H1 (cell line): Measurements from ENCODE around the gene ASTL. TPM values are rescaled to one million over a fixed set of nuclear protein-coding genes. Genes with fewer than 3 reads are reported as not detected.

Experiments used
- CTCF ChIA-PET: fragments of 300-600 bp; sonication (Branson Sonifier 250); formaldehyde crosslinking; loops from one replicate; lab custom pipeline; 2021; ENCODE audit not compliant: partially characterized antibody; lab: Charles Lee
- POLR2A ChIA-PET: fragments of 300-600 bp; sonication (Branson Sonifier 250); formaldehyde crosslinking; loops from one replicate; lab custom pipeline; 2021; ENCODE audit warnings: inconsistent platforms; ENCODE audit not compliant: partially characterized antibody; lab: Charles Lee
- DNase-seq, 2 experiments: peaks; one replicate each; pipeline versions ENCODE4 v3.0.0 to v3.0.0-alpha.2; 2010 to 2022; ENCODE audit warnings: low spot score in 2 of 2, low read depth in 1 of 2, mixed read lengths in 1 of 2
- FAIRE-seq: peaks from 2 replicates; lab custom pipeline; 2011; peaks lifted over from hg19 to GRCh38; lab: Jason Lieb, UNC
- H2AFZ ChIP-seq: 2 replicates; pipeline ENCODE4 v1.8.1; 2012; ENCODE audit warnings: low read length, inconsistent platforms
- H2AK5ac ChIP-seq: 2 replicates; pipeline ENCODE4 v1.6.1; 2013; ENCODE audit warnings: low read depth, low read length
- H2BK120ac ChIP-seq: replicated peaks from 2 replicates; pipeline ENCODE3; 2013; ENCODE audit warnings: low read depth, low read length, inconsistent platforms
- H2BK12ac ChIP-seq: 2 replicates; pipeline ENCODE4 v1.6.1; 2013; ENCODE audit warnings: low read depth, low read length
- H2BK15ac ChIP-seq: 2 replicates; pipeline ENCODE4 v1.6.1; 2013; ENCODE audit warnings: low read length
- H2BK20ac ChIP-seq: 2 replicates; pipeline ENCODE4 v1.6.1; 2013; ENCODE audit warnings: low read length
- H2BK5ac ChIP-seq: 2 replicates; pipeline ENCODE4 v1.6.1; 2013; ENCODE audit warnings: low read depth, low read length
- H3K14ac ChIP-seq: 2 replicates; pipeline ENCODE4 v1.6.1; 2013; ENCODE audit warnings: inconsistent platforms; ENCODE audit not compliant: insufficient read length
- H3K18ac ChIP-seq: 2 replicates; pipeline ENCODE4 v1.6.1; 2013; ENCODE audit warnings: low read length; ENCODE audit errors: extremely low read depth
- H3K23ac ChIP-seq: 2 replicates; pipeline ENCODE4 v1.6.1; 2013; ENCODE audit warnings: inconsistent platforms; ENCODE audit not compliant: insufficient read length
- H3K23me2 ChIP-seq: 2 replicates; pipeline ENCODE4 v1.6.1; 2013; ENCODE audit warnings: low read depth, low read length
- H3K27ac ChIP-seq: 2 replicates; pipeline ENCODE4 v1.6.1; 2011; ENCODE audit warnings: low read depth, low read length, inconsistent platforms
- H3K27me3 ChIP-seq, 4 experiments: replicated peaks in 1 of 4; 1 replicate in 1 of 4; 2 replicates in 3 of 4; pipeline versions ENCODE4 v1.6.1 to v1.8.1; 2011 to 2013; ENCODE audit warnings: low read length in 3 of 4, mild to moderate bottlenecking in 3 of 4, inconsistent platforms in 2 of 4, mixed read lengths in 2 of 4, moderate library complexity in 1 of 4; ENCODE audit not compliant: control insufficient read depth in 3 of 4, insufficient read depth in 3 of 4; ENCODE audit errors: extremely low read depth in 1 of 4
- H3K36me3 ChIP-seq, 4 experiments: 2 replicates each; pipeline versions ENCODE4 v1.6.1 to v1.8.1; 2011 to 2013; ENCODE audit warnings: mild to moderate bottlenecking in 4 of 4, low read length in 3 of 4, moderate library complexity in 2 of 4, control low read depth in 1 of 4, inconsistent platforms in 1 of 4; ENCODE audit not compliant: insufficient read depth in 4 of 4, control insufficient read depth in 2 of 4
- H3K4ac ChIP-seq: replicated peaks from 2 replicates; pipeline ENCODE3; 2013; ENCODE audit warnings: low read length, low read depth, mixed read lengths, inconsistent platforms; ENCODE audit not compliant: insufficient read length
- H3K4me1 ChIP-seq, 4 experiments: replicated peaks in 1 of 4; 1 replicate in 1 of 4; 2 replicates in 3 of 4; pipeline versions ENCODE4 v1.6.1 to v1.8.1; 2011 to 2013; ENCODE audit warnings: low read length in 3 of 4, inconsistent platforms in 2 of 4, mixed read lengths in 1 of 4; ENCODE audit not compliant: insufficient read depth in 4 of 4, control insufficient read depth in 3 of 4
- H3K4me2 ChIP-seq, 2 experiments: 2 replicates each; pipeline versions ENCODE4 v1.6.1 to v1.8.1; 2011 to 2013; ENCODE audit warnings: low read depth in 2 of 2, low read length in 2 of 2, control low read depth in 1 of 2, inconsistent platforms in 1 of 2, mild to moderate bottlenecking in 1 of 2; ENCODE audit not compliant: insufficient read depth in 1 of 2
- H3K4me3 ChIP-seq, 4 experiments: fragments of 200-600, 300-600 bp in 1 of 4; sonication (generic), shearing (Covaris generic), sonication (Bioruptor Twin) in 1 of 4; 2 replicates each; pipeline versions ENCODE4 v1.5.1 to v1.8.1; 2011 to 2016; ENCODE audit warnings: low read length in 4 of 4, low read depth in 3 of 4, control low read depth in 2 of 4, inconsistent platforms in 2 of 4, mild to moderate bottlenecking in 2 of 4, mixed read lengths in 1 of 4, moderate library complexity in 1 of 4; ENCODE audit not compliant: insufficient read depth in 2 of 4; ENCODE audit errors: extremely low read depth in 1 of 4
- H3K56ac ChIP-seq: replicated peaks from 2 replicates; pipeline ENCODE3; 2013; ENCODE audit warnings: low read depth, mild to moderate bottlenecking, mixed read lengths, low read length, inconsistent platforms; ENCODE audit not compliant: insufficient read length
- H3K79me1 ChIP-seq: 2 replicates; pipeline ENCODE4 v1.6.1; 2013; ENCODE audit warnings: low read depth, low read length, control low read depth
- H3K79me2 ChIP-seq, 2 experiments: 2 replicates each; pipeline versions ENCODE4 v1.6.1 to v1.8.1; 2012 to 2013; ENCODE audit warnings: low read length in 2 of 2, mild to moderate bottlenecking in 2 of 2, inconsistent platforms in 1 of 2; ENCODE audit not compliant: insufficient read depth in 2 of 2, control insufficient read depth in 1 of 2
- H3K9ac ChIP-seq, 4 experiments: replicated peaks in 1 of 4; 1 replicate in 1 of 4; 2 replicates in 3 of 4; pipeline versions ENCODE4 v1.6.1 to v1.8.1; 2011 to 2013; ENCODE audit warnings: low read depth in 3 of 4, low read length in 3 of 4, control low read depth in 2 of 4, mild to moderate bottlenecking in 2 of 4, moderate library complexity in 2 of 4, inconsistent platforms in 1 of 4; ENCODE audit errors: extremely low read depth in 1 of 4
- H3K9me3 ChIP-seq, 2 experiments: 2 replicates each; pipeline versions ENCODE4 v1.6.1 to v1.8.1; 2012 to 2013; ENCODE audit warnings: mild to moderate bottlenecking in 2 of 2, moderate library complexity in 2 of 2, control low read depth in 1 of 2, inconsistent platforms in 1 of 2, low read depth in 1 of 2, low read length in 1 of 2, mixed read lengths in 1 of 2; ENCODE audit not compliant: insufficient read depth in 2 of 2
- H4K20me1 ChIP-seq, 2 experiments: replicated peaks in 1 of 2; 2 replicates each; pipeline versions ENCODE3 to v1.8.1; 2011 to 2013; ENCODE audit warnings: inconsistent platforms in 2 of 2, low read length in 2 of 2, mild to moderate bottlenecking in 1 of 2; ENCODE audit not compliant: insufficient read depth in 2 of 2, control insufficient read depth in 1 of 2
- H4K5ac ChIP-seq: 2 replicates; pipeline ENCODE4 v1.6.1; 2013; ENCODE audit warnings: low read length, low read depth, mixed read lengths, inconsistent platforms; ENCODE audit not compliant: insufficient read length
- H4K8ac ChIP-seq: 2 replicates; pipeline ENCODE4 v1.8.0; 2013; ENCODE audit warnings: mild to moderate bottlenecking, moderate library complexity, low read length, inconsistent platforms; ENCODE audit not compliant: insufficient read depth; ENCODE audit errors: extremely low read depth
- H4K91ac ChIP-seq: replicated peaks from 2 replicates; pipeline ENCODE3; 2013; ENCODE audit warnings: low read length, mixed read lengths, inconsistent platforms; ENCODE audit not compliant: insufficient read length
- ATF2 ChIP-seq: IDR thresholded peaks from 2 replicates; pipeline ENCODE4 v1.6.1; 2012; ENCODE audit warnings: low read length, inconsistent platforms
- CHD1 ChIP-seq: IDR thresholded peaks from 2 replicates; pipeline ENCODE4 v1.6.1; 2012; ENCODE audit warnings: low read depth, low read length, improper control_type of control experiment
- CREB1 ChIP-seq: IDR thresholded peaks from 2 replicates; pipeline ENCODE4 v1.6.1; 2012; ENCODE audit warnings: inconsistent platforms
- CTBP2 ChIP-seq: IDR thresholded peaks from 2 replicates; pipeline ENCODE4 v1.7.0; 2011; ENCODE audit warnings: borderline replicate concordance, mild to moderate bottlenecking, moderate library complexity, mixed read lengths, low read length; ENCODE audit not compliant: insufficient read depth, insufficient read length
- FOSL1 ChIP-seq: IDR thresholded peaks from 2 replicates; pipeline ENCODE4 v1.6.1; 2011; ENCODE audit warnings: mild to moderate bottlenecking, low read depth, low read length, moderate library complexity; ENCODE audit not compliant: insufficient read depth
- HDAC6 ChIP-seq: IDR thresholded peaks from one replicate; pipeline ENCODE4 v1.7.1; 2012; ENCODE audit warnings: low read depth, mild to moderate bottlenecking, inconsistent platforms, low read length, moderate library complexity
- JUND ChIP-seq: IDR thresholded peaks from 2 replicates; pipeline ENCODE4 v1.6.1; 2011; ENCODE audit warnings: mild to moderate bottlenecking, improper control_type of control experiment, low read length
- KDM5A ChIP-seq: fragments of 200-600 bp; IDR thresholded peaks from 2 replicates; pipeline ENCODE4 v1.7.1; 2012; ENCODE audit warnings: mild to moderate bottlenecking, low read length, inconsistent platforms, mixed read lengths
- WGBS, 2 experiments: shearing (Covaris generic) in 1 of 2; methylation state at CpG; one replicate each; pipeline versions ENCODE4 v1.1.6 to v1.1.7; 2013 to 2015; ENCODE audit warnings: low lambda C conversion rate in 2 of 2, mixed read lengths in 2 of 2, inconsistent platforms in 1 of 2, low coverage in 1 of 2, missing lambda C conversion rate in 1 of 2; ENCODE audit not compliant: insufficient replicate concordance in 2 of 2, insufficient coverage in 1 of 2, insufficient read length in 1 of 2; ENCODE audit errors: extremely low coverage in 1 of 2, missing lambda C conversion rate in 1 of 2; 5-methylcytosine and 5-hydroxymethylcytosine counted together
- polyA plus RNA-seq, 7 experiments: library from polyadenylated mRNA; depleted of rRNA in 3 of 7; stranded (reverse) in 5 of 7; unstranded in 2 of 7; fragments of >200 nt in 5 of 7; fragments of 200-250 nt in 2 of 7; gene quantifications; 1 replicate in 5 of 7; 2 replicates in 1 of 7; 4 replicates in 1 of 7; pipeline versions ENCODE4 v1.2.1 to v1.2.3, GENCODE V29; 2011 to 2013; ENCODE audit warnings: missing spikeins in 2 of 7, mixed read lengths in 2 of 7
- total RNA-seq: library from RNA; stranded (reverse); fragmentation: NEBNext Ultra II Directional; extraction: Animal tissue kit (Norgen Biotek cat#: 25700); gene quantifications from 2 replicates; pipeline ENCODE4 v1.2.1, GENCODE V29; 2021

ASTL gene
- total and polyA plus RNA-seq, 2 of the 8 experiments (the other 6 are each of a cell fraction or from before 2014, with no cell fraction given), result 0.60 to 1.4 TPM

DNA sequence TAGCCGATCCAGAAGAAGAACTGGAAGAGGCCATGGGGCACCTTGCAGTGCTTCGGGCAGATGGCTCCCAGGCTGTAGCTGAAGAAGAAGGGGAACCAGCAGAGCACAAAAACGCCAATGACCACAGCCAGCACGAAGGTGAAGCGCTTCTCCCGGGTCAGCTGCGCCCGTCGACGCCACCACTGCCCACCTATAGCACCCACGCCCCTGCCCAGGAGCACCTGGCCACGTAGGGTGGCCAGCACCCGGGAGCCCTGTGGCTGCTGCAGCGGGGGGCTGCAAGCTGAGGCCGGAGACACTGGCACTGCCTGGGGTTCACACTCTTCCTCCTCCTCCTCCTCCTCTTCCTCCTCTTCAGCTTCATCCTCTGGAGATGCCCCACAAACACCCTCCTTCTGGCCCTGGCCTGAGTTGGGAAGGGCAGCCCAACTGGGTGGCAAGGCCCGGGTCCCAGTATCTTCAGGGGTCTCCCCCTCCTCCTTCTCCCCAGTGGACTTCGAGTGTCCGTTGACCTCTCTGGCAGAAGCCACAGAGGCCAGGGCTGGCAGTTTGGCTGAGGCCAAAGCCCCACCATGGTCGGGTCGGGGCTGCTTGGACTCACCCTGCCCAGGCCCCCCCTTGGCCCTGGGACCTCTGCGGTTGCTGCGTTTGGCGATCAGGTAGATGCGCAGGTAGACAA lies 23.3 kb downstream of the ASTL start:
- H3K36me3 ChIP-seq, result no peaks in the 10 kb centered on the region
- H3K23ac ChIP-seq, result no peak overlapping the region
- peaks cover 0 to 5% of the 10 kb centered on the region in 2 experiments; a peak in 1 of 4 replicates for H3K9me3 ChIP-seq
- no peak overlapping the region; the same call in 1 of the 2 replicates for H2AK5ac ChIP-seq
- H4K91ac ChIP-seq, result no peak overlapping the region
- no peaks in the 10 kb centered on the region for H3K79me1 ChIP-seq
- H3K4me2 ChIP-seq, result peak overlapping the region; percentile 74 to 78; a peak in 2 of 4 replicates
- no peak overlapping the region for H3K18ac ChIP-seq
- H4K20me1 ChIP-seq, result no peaks in the 10 kb centered on the region
- no peak overlapping the region for H2BK5ac ChIP-seq
- H2BK12ac ChIP-seq, result peak overlapping the region; percentile 39; the same call in 1 of the 2 replicates
- peaks cover 0 to 19% (median 12%) of the 10 kb centered on the region in 4 experiments; a peak in 6 of 7 replicates for H3K4me1 ChIP-seq
- H3K9ac ChIP-seq, result no peak overlapping the region
- DNase-seq, result no peak
- H4K8ac ChIP-seq, result no peak overlapping the region
- no peak overlapping the region for H3K56ac ChIP-seq
- H3K27me3 ChIP-seq, result peaks cover 0 to 32% (median 25%) of the 10 kb centered on the region in 4 experiments; a peak in 5 of 7 replicates
- no peaks in the 10 kb centered on the region for H3K79me2 ChIP-seq
- H2BK120ac ChIP-seq, result no peak overlapping the region
- no peak overlapping the region for H3K27ac ChIP-seq
- H4K5ac ChIP-seq, result no peak overlapping the region
- H2BK20ac ChIP-seq, result no peak overlapping the region
- no peak for FAIRE-seq
- no peak overlapping the region for H2AFZ ChIP-seq
- 92% methylated on average over 22 of the region's 24 CpGs; no CpG with 5 or more reads in 1 of the 2 experiments for WGBS, 2 experiments
- H3K14ac ChIP-seq, result no peak overlapping the region
- POLR2A ChIA-PET, result interaction anchor here (1.8 kb wide), 1 partner anchor 122 kb away, joined by 5 read pairs; no protein-coding TSS in a partner anchor
- no peak overlapping the region for H3K4ac ChIP-seq
- H3K23me2 ChIP-seq, result peaks cover 11% of the 10 kb centered on the region; the same call in 1 of the 2 replicates
- H3K4me3 ChIP-seq, result no peak overlapping the region
- H2BK15ac ChIP-seq, result 0 out of 2 replicates have a peak overlapping the region, but pooled peaks have one; percentile 16
- CTCF ChIA-PET, result interaction anchor here (1.0 to 6.6 kb wide), 7 partner anchors 12 to 229 kb away, joined by 3 to 61 read pairs (median 8); partner anchors contain the start of gene ASTL
- TF ChIP-seq CTBP2, result no peak
- TF ChIP-seq HDAC6, result no peak
- TF ChIP-seq FOSL1, result no peak
- TF ChIP-seq CHD1, result no peak
- no peak for TF ChIP-seq JUND
- no peak for TF ChIP-seq ATF2
- TF ChIP-seq KDM5A, result no peak
- TF ChIP-seq CREB1, result no peak
